Gastroesophageal sphincter (tissue), 4 donors: Measurements from ENCODE around the gene CXCL16. TPM values are rescaled to one million over a fixed set of nuclear protein-coding genes. Genes with fewer than 3 reads are reported as not detected.
A peak's percentile ranks its signal among the peaks of the same experiment; 100 is the strongest.
"Not testable (repeated sequence)": the region's sequence is repeated elsewhere in the genome, so short reads cannot be mapped to it uniquely, and the experiment has no call there.

ENCODE experiments used
- ATAC-seq: fragments of 150-250 bp; one replicate; pipeline ENCODE4 v1.9.1; 2016; ENCODE audit warnings: mild to moderate bottlenecking, moderate library complexity
- H3K27ac ChIP-seq, 4 donors: fragments of 200-600 bp; sonication (generic) in 3 of 4; 1 replicate in 3 of 4; 2 replicates in 1 of 4; pipeline ENCODE4 v1.5.1; 2016 to 2019
- H3K27me3 ChIP-seq: fragments of 200-600 bp; sonication (generic); one replicate; pipeline ENCODE4 v1.5.1; 2019
- H3K36me3 ChIP-seq, 2 donors: fragments of 200-600 bp; sonication (generic); one replicate each; pipeline ENCODE4 v1.5.1; 2019; ENCODE audit warnings: control low read depth in 1 of 2
- H3K4me1 ChIP-seq, 3 donors: fragments of 200-600 bp; sonication (generic); 1 replicate in 2 of 3; 2 replicates in 1 of 3; pipeline ENCODE4 v1.5.1; 2016 to 2019; ENCODE audit warnings: control low read depth in 2 of 3
- H3K4me3 ChIP-seq, 2 donors: fragments of 200-600 bp; sonication (generic); one replicate each; pipeline ENCODE4 v1.5.1; 2019; ENCODE audit warnings: mild to moderate bottlenecking in 1 of 2, moderate library complexity in 1 of 2
- H3K9me3 ChIP-seq, 3 donors: fragments of 200-600 bp; sonication (generic); one replicate each; pipeline ENCODE4 v1.5.1; 2017 to 2019; ENCODE audit warnings: control low read depth in 2 of 3
- EP300 ChIP-seq: sonication (generic); formaldehyde crosslinking; IDR thresholded peaks from one replicate; pipeline ENCODE4 v1.6.1; 2017; ENCODE audit warnings: antibody characterized with exemption, mild to moderate bottlenecking
- POLR2A ChIP-seq, 2 donors: fragments of 450-650 bp; IDR thresholded peaks; one replicate each; pipeline ENCODE4 v1.6.1; 2017; ENCODE audit warnings: antibody characterized with exemption in 2 of 2, mild to moderate bottlenecking in 2 of 2, moderate library complexity in 1 of 2
- POLR2AphosphoS5 ChIP-seq: sonication (generic); formaldehyde crosslinking; IDR thresholded peaks from one replicate; pipeline ENCODE4 v1.6.1; 2017; ENCODE audit warnings: antibody characterized with exemption
- WGBS, 2 donors: methylation state at CpG; one replicate each; pipeline ENCODE4 v1.1.5; 2018; ENCODE audit warnings: low coverage in 1 of 2; 5-methylcytosine and 5-hydroxymethylcytosine counted together
- total RNA-seq, 4 donors: library from RNA; depleted of rRNA; stranded (reverse); fragments of >200 nt; gene quantifications; one replicate each; pipeline ENCODE4 v1.1.0, GENCODE V29; 2016
- TF ChIP-seq, protein P1 (sequence below), 4 experiments: fragments of 200-600 bp in 2 of 4; fragments of 450-650 bp in 2 of 4; sonication (generic) in 1 of 4; IDR thresholded peaks; one replicate each; pipeline ENCODE4 v1.5.1; 2017 to 2019; ENCODE audit warnings: antibody characterized with exemption in 4 of 4, mild to moderate bottlenecking in 2 of 4, moderate library complexity in 2 of 4

Gene CXCL16
- total RNA-seq, 4 donors from 2014 or later: 5.3 to 11.6 (median 8.3) TPM

DNA sequence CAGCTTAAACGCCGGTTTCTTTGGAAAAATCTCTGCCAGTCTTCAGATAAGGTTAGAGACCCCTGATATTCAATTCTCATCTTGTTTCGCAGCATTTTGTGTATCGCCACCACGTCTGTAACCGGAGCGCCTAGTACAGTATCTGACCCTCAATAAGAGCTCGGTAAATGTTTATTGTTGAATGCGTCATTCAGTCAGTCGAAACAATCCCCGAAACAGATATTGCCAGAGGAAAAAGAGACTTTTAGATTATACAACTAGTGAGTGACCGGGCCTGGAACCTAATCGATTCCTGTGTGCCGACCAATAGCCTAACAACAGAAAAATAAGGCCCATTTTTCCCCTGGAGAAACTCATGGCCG, 36.4 kb downstream of the CXCL16 start:
- Histone ChIP-seq H3K36me3 (no peaks in the 10 kb centered on the region), H3K27ac (peak overlapping the region in 3 of 4 donors; percentile 89 to 94 (median 90)), H3K27me3 (no peaks in the 10 kb centered on the region), H3K9me3 (no peaks in the 10 kb centered on the region), H3K4me3 (peak overlapping the region; percentile 70 to 95), H3K4me1 (peaks cover 0 to 44% (median 12%) of the 10 kb centered on the region in 3 donors)
- ATAC-seq: no peak
- TF ChIP-seq, protein P1, sequence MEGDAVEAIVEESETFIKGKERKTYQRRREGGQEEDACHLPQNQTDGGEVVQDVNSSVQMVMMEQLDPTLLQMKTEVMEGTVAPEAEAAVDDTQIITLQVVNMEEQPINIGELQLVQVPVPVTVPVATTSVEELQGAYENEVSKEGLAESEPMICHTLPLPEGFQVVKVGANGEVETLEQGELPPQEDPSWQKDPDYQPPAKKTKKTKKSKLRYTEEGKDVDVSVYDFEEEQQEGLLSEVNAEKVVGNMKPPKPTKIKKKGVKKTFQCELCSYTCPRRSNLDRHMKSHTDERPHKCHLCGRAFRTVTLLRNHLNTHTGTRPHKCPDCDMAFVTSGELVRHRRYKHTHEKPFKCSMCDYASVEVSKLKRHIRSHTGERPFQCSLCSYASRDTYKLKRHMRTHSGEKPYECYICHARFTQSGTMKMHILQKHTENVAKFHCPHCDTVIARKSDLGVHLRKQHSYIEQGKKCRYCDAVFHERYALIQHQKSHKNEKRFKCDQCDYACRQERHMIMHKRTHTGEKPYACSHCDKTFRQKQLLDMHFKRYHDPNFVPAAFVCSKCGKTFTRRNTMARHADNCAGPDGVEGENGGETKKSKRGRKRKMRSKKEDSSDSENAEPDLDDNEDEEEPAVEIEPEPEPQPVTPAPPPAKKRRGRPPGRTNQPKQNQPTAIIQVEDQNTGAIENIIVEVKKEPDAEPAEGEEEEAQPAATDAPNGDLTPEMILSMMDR (IDR thresholded peaks at IDR 0.05): no peak
- TF ChIP-seq EP300 (no peak), POLR2AphosphoS5 (no peak), POLR2A (IDR thresholded peaks at IDR 0.05) (no peak)
- WGBS, 2 donors: 2 to 5% methylated on average over 14 to 15 of the region's 15 CpGs

GRCh38 chr17:4701116-4701515, 38.6 kb downstream of the CXCL16 start:
- Histone ChIP-seq H3K27me3 (no peaks in the 10 kb centered on the region), H3K27ac (no peak overlapping the region), H3K9me3 (no peaks in the 10 kb centered on the region), H3K36me3 (peaks cover 0 to 14% of the 10 kb centered on the region in 2 donors), H3K4me1 (peaks cover 0 to 44% (median 12%) of the 10 kb centered on the region in 3 donors), H3K4me3 (no peak overlapping the region)
- no peak for ATAC-seq
- WGBS, 2 donors: 40 to 43% methylated on average over 1 of the region's 1 CpG
- TF ChIP-seq POLR2A (IDR thresholded peaks at IDR 0.05): no peak
- TF ChIP-seq POLR2AphosphoS5: no peak
- TF ChIP-seq EP300: no peak
- TF ChIP-seq, protein P1 (IDR thresholded peaks at IDR 0.05): no peak

GRCh38 chr17:4699401-4700056, 40.2 kb downstream of the CXCL16 start:
- H3K4me1 ChIP-seq: peaks cover 0 to 39% (median 12%) of the 10 kb centered on the region in 3 donors
- not testable (repeated sequence) for H3K9me3 ChIP-seq, H3K27me3 ChIP-seq, ATAC-seq, H3K27ac ChIP-seq, H3K4me3 ChIP-seq
- H3K36me3 ChIP-seq: peaks cover 0 to 19% of the 10 kb centered on the region in 2 donors
- 55 to 85% methylated on average over 4 to 11 of the region's 13 CpGs for WGBS, 2 donors

DNA sequence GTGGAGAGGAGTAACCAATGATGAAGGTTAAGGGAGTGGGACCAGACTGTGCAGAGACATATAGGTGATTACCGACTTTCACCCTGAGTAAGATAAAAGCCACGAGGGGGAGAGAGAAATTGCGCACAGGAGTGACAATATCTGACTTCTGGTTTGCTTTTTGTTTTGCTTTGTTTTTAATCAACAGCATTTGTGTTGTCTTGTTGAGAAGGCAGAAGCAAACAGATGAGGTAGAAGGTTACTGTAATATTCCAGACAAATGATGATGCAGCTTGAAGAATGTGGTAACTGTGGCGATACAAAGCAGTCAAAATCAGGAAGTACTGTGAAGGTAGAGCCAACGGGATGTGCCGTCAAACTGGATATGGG, 43.3 kb downstream of the CXCL16 start:
- ATAC-seq: no peak
- TF ChIP-seq EP300 (no peak), POLR2AphosphoS5 (no peak), POLR2A (IDR thresholded peaks at IDR 0.05) (no peak)
- TF ChIP-seq, protein P1 (IDR thresholded peaks at IDR 0.05): no peak
- no peak overlapping the region for H3K4me3 ChIP-seq
- H3K27ac ChIP-seq: no peak overlapping the region
- peaks cover 0 to 20% of the 10 kb centered on the region in 2 donors for H3K36me3 ChIP-seq
- no peaks in the 10 kb centered on the region for H3K27me3 ChIP-seq
- no peaks in the 10 kb centered on the region for H3K9me3 ChIP-seq
- WGBS, 2 donors: 68 to 70% methylated on average over 6 of the region's 6 CpGs
- peaks cover 0 to 17% (median 0%) of the 10 kb centered on the region in 3 donors for H3K4me1 ChIP-seq

DNA sequence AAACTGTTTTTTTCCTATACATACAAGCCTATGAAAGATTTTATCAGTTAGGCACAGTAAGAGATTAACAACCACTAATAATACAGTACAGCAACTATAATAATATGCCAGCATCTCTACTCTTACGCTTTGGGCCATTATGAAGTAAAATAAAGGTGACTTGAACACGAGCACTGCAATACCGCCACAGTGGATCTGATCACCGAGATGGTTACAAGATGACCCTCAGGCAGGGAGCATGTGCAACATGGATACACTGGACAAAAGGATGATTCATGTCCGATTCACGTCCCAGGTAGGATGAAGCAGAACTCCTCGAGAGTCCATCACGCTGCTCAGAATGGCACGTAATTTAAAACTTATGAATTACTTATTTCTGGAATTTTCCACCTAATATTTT, 46.3 kb downstream of the CXCL16 start:
- TF ChIP-seq POLR2A (IDR thresholded peaks at IDR 0.05) (no peak), POLR2AphosphoS5 (no peak), EP300 (no peak)
- TF ChIP-seq, protein P1 (IDR thresholded peaks at IDR 0.05): no peak
- WGBS, 2 donors: 57 to 81% methylated on average over 4 to 9 of the region's 9 CpGs
- Histone ChIP-seq H3K36me3 (peaks cover 0 to 44% of the 10 kb centered on the region in 2 donors), H3K27ac (no peak overlapping the region), H3K9me3 (no peaks in the 10 kb centered on the region), H3K4me3 (no peak overlapping the region), H3K27me3 (no peaks in the 10 kb centered on the region), H3K4me1 (peaks cover 0 to 14% (median 0%) of the 10 kb centered on the region in 3 donors)
- no peak for ATAC-seq
